Non-pigmented ciliary epithelial cell (primary cell): ENCODE measurements around the gene SYNPO2L.
"Not testable (repeated sequence)": the region's sequence is repeated elsewhere in the genome, so short reads cannot be mapped to it uniquely, and the experiment has no call there.

ENCODE experiments used
- DNase-seq: peaks from one replicate; pipeline ENCODE4 v3.0.0-alpha.2; 2010; ENCODE audit warnings: low read depth

SYNPO2L gene

DNA sequence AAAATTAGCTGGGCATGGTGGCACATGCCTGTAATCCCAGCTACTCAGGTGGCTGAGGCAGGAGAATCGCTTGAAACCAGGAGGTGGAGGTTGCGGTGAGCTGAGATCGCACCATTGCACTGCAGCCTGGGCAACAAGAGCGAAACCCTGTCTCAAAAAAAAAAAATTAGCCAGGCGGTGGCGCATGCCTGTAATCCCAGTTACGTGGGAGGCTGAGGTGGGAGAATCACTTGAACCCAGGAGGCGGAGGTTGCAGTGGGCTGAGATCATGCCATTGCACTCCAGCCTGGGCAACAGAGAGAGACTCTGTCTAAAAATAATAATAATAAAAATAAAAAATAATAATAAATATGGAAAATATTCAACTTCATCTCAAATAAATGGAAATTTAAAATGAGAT, 38.7 kb downstream of the SYNPO2L start:
- not testable (repeated sequence) for DNase-seq

DNA sequence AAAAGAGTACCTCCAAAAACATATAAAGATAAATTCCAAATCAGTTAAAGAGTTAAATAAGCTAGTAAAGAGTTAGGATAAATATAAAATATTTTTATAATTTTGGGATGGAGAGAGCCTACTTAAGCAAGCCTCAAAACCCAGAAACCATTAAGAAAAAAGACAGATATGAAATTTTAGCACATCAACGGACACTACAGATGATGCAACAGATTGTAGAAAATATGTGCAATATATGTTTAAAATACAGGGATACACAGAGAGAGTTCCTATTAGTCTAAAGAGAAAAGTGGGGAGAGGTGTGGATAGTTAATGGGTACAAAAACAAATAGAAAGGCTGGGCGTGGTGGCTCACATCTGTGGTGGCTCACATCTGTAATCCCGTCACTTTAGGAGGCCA, 41.1 kb downstream of the SYNPO2L start:
- no peak for DNase-seq

DNA sequence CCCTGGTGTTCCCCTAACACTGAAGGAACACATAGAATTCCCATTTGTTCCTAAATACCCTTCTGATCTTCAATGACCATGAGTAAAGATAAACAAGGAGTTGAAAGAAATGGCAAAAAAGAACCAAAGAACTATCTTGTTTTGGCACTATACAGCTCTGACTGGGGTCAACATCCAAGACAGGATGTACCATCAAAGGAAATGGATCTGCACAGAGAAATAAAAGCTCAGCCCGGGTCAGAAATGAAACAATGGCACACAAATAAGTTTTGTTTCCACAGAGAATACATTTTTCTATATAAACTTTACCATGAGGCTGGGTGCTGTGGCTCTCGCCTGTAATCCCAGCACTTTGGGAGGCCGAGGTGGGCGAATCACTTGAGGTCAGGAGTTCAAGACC, 46.7 kb downstream of the SYNPO2L start:
- no peak for DNase-seq

GRCh38 chr10:73601486-73601921, 54.3 kb downstream of the SYNPO2L start:
- DNase-seq = no peak

DNA sequence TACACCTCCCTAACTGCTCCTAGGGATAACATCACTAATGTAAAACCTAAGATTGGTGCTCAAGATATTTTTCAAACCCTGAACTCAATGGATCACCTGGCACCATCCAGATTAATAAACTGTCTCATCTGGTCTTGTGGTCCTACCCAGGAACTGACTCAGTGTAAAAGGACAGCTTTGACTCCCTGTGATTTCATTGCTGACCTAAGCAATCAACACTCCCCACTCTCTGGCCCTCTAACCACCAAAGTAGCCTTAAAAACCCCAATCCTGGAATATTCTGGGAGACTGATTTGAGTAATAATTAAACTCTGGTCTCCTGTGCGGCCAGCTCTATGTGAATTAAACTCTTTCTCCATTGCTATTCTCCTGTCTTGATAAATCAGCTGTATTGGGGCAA, 58.5 kb downstream of the SYNPO2L start:
- DNase-seq = no peak
